Activated T-helper 2 cell treated with anti-CD3 and anti-CD28 coated beads, Interferon-gamma antibody, Interleukin-2, Interleukin-4, amounts not matched to agents 10 μg/mL and 5 μg/mL and 100 μg/mL, durations not matched to agents 14 hours and 24 hours and 36 hours (primary cell): Measurements from ENCODE around the gene PDSS1. TPM values are rescaled to one million over a fixed set of nuclear protein-coding genes. Genes with fewer than 3 reads are reported as not detected.
A peak's percentile ranks its signal among the peaks of the same experiment; 100 is the strongest.
"Not testable (repeated sequence)": the region's sequence is repeated elsewhere in the genome, so short reads cannot be mapped to it uniquely, and the experiment has no call there.

Experiments
- DNase-seq: peaks from one replicate; pipeline ENCODE4 v3.0.0; 2021; ENCODE audit warnings: low spot score
- H3K27ac Mint-ChIP-seq: one replicate; pipeline ENCODE4 v1.8.0; 2021; ENCODE audit warnings: mixed read lengths
- H3K27me3 Mint-ChIP-seq: one replicate; pipeline ENCODE4 v1.8.0; 2021; ENCODE audit warnings: low read depth, mixed read lengths
- H3K36me3 Mint-ChIP-seq: one replicate; pipeline ENCODE4 v1.8.0; 2021; ENCODE audit warnings: low read depth, mixed read lengths
- H3K4me1 Mint-ChIP-seq: one replicate; pipeline ENCODE4 v1.8.0; 2021; ENCODE audit warnings: low read depth, mixed read lengths
- H3K4me3 Mint-ChIP-seq: one replicate; pipeline ENCODE4 v1.8.0; 2021; ENCODE audit warnings: low read depth, mild to moderate bottlenecking, moderate library complexity, mixed read lengths
- H3K9me3 Mint-ChIP-seq: one replicate; pipeline ENCODE4 v1.8.0; 2021; ENCODE audit warnings: mixed read lengths
- intact Hi-C: fragments of 100-400 bp; cut with micrococcal nuclease; formaldehyde crosslinking; loops from one replicate; pipeline ENCODE4 v1.15.1; 2023
- total RNA-seq: library from RNA; stranded (reverse); gene quantifications from 2 replicates; pipeline ENCODE4 v1.2.3, GENCODE V29; 2022

PDSS1 gene
- 27.9 and 32.3 TPM in 2 replicates for total RNA-seq

GRCh38 chr10:26697163-26697921, at the start of gene PDSS1:
Gene PDSS1, plus strand, starts transcription at chr10:26697701. Its CDS starts 11 bp downstream, at chr10:26697712.
- peak within 1 kb of the TSS; percentile 92 for H3K27ac Mint-ChIP-seq
- no peaks in the 10 kb centered on the region for H3K9me3 Mint-ChIP-seq
- peaks cover 30% of the 10 kb centered on the region for H3K4me1 Mint-ChIP-seq
- DNase-seq: peak; percentile 64
- peaks cover 38% of the 10 kb centered on the region for H3K36me3 Mint-ChIP-seq
- no peaks in the 10 kb centered on the region for H3K27me3 Mint-ChIP-seq
- peak within 1 kb of the TSS; percentile 99 for H3K4me3 Mint-ChIP-seq
- intact Hi-C loops: loop anchor here (1.0 to 10.0 kb wide), 7 partner anchors 40 to 547 kb away; partner anchors contain the start of genes ACBD5, APBB1IP and MASTL

- H3K27me3 Mint-ChIP-seq, H3K27ac Mint-ChIP-seq, intact Hi-C loops, H3K36me3 Mint-ChIP-seq, H3K4me1 Mint-ChIP-seq, H3K4me3 Mint-ChIP-seq, DNase-seq, H3K9me3 Mint-ChIP-seq: not testable (repeated sequence)
These were observed 49.3 kb upstream of the PDSS1 start for GRCh38 chr10:26648245-26648636.

- no peaks in the 10 kb centered on the region for H3K36me3 Mint-ChIP-seq
- no peaks in the 10 kb centered on the region for H3K4me1 Mint-ChIP-seq
- H3K27me3 Mint-ChIP-seq: no peaks in the 10 kb centered on the region
- intact Hi-C loops: no loop called here
- no peak overlapping the region for H3K27ac Mint-ChIP-seq
- H3K4me3 Mint-ChIP-seq: no peak overlapping the region
- no peaks in the 10 kb centered on the region for H3K9me3 Mint-ChIP-seq
- no peak for DNase-seq
These were observed 47.1 kb upstream of the PDSS1 start for GRCh38 chr10:26650406-26650805.

- intact Hi-C loops, H3K9me3 Mint-ChIP-seq, H3K27ac Mint-ChIP-seq, H3K4me1 Mint-ChIP-seq, H3K4me3 Mint-ChIP-seq, H3K36me3 Mint-ChIP-seq, H3K27me3 Mint-ChIP-seq, DNase-seq: not testable (repeated sequence)
These were observed 46.0 kb upstream of the PDSS1 start for GRCh38 chr10:26651476-26651875.

- intact Hi-C loops: no loop called here
- Mint-ChIP-seq H3K9me3 (no peaks in the 10 kb centered on the region), H3K4me3 (no peak overlapping the region), H3K36me3 (no peaks in the 10 kb centered on the region), H3K4me1 (no peaks in the 10 kb centered on the region), H3K27me3 (peaks cover 3% of the 10 kb centered on the region), H3K27ac (no peak overlapping the region)
- no peak for DNase-seq
These were observed 44.5 kb upstream of the PDSS1 start for GRCh38 chr10:26653004-26653403.

GRCh38 chr10:26655746-26656145, 41.8 kb upstream of the PDSS1 start:
- no peak overlapping the region for H3K4me3 Mint-ChIP-seq
- no peak for DNase-seq
- no peaks in the 10 kb centered on the region for H3K9me3 Mint-ChIP-seq
- peaks cover 11% of the 10 kb centered on the region for H3K27me3 Mint-ChIP-seq
- no peaks in the 10 kb centered on the region for H3K36me3 Mint-ChIP-seq
- intact Hi-C loops: no loop called here
- no peak overlapping the region for H3K27ac Mint-ChIP-seq
- no peaks in the 10 kb centered on the region for H3K4me1 Mint-ChIP-seq

GRCh38 chr10:26662864-26663263, 34.6 kb upstream of the PDSS1 start:
- DNase-seq: no peak
- Mint-ChIP-seq H3K4me1 (no peaks in the 10 kb centered on the region), H3K9me3 (peaks cover 3% of the 10 kb centered on the region), H3K27ac (no peak overlapping the region), H3K4me3 (no peak overlapping the region), H3K36me3 (no peaks in the 10 kb centered on the region), H3K27me3 (peaks cover 13% of the 10 kb centered on the region)
- intact Hi-C loops: no loop called here

- intact Hi-C loops: no loop called here
- no peaks in the 10 kb centered on the region for H3K4me1 Mint-ChIP-seq
- H3K36me3 Mint-ChIP-seq: no peaks in the 10 kb centered on the region
- H3K9me3 Mint-ChIP-seq: peaks cover 3% of the 10 kb centered on the region
- peaks cover 5% of the 10 kb centered on the region for H3K27me3 Mint-ChIP-seq
- H3K27ac Mint-ChIP-seq: no peak overlapping the region
- DNase-seq: no peak
- H3K4me3 Mint-ChIP-seq: no peak overlapping the region
These were observed 32.1 kb upstream of the PDSS1 start for GRCh38 chr10:26665080-26666048.

- intact Hi-C loops: no loop called here
- Mint-ChIP-seq H3K27me3 (peaks cover 5% of the 10 kb centered on the region), H3K27ac (no peak overlapping the region), H3K4me3 (no peak overlapping the region), H3K36me3 (no peaks in the 10 kb centered on the region), H3K9me3 (no peaks in the 10 kb centered on the region), H3K4me1 (no peaks in the 10 kb centered on the region)
- no peak for DNase-seq
These were observed 21.6 kb upstream of the PDSS1 start for GRCh38 chr10:26675873-26676257.

- H3K9me3 Mint-ChIP-seq: no peaks in the 10 kb centered on the region
These were observed 17.9 kb upstream of the PDSS1 start for GRCh38 chr10:26679588-26679987.

GRCh38 chr10:26681076-26681475, 16.4 kb upstream of the PDSS1 start:
- no peaks in the 10 kb centered on the region for H3K9me3 Mint-ChIP-seq
- DNase-seq: no peak
- H3K27ac Mint-ChIP-seq: no peak overlapping the region
- no peaks in the 10 kb centered on the region for H3K36me3 Mint-ChIP-seq
- peaks cover 5% of the 10 kb centered on the region for H3K4me1 Mint-ChIP-seq
- peaks cover 5% of the 10 kb centered on the region for H3K27me3 Mint-ChIP-seq
- intact Hi-C loops: no loop called here
- no peak overlapping the region for H3K4me3 Mint-ChIP-seq

More at GRCh38 chr10:26679588-26679987, 17.9 kb upstream of the PDSS1 start:
- intact Hi-C loops: no loop called here
- Mint-ChIP-seq H3K27me3 (peaks cover 3% of the 10 kb centered on the region), H3K27ac (no peak overlapping the region), H3K4me1 (peaks cover 2% of the 10 kb centered on the region), H3K4me3 (no peak overlapping the region), H3K36me3 (no peaks in the 10 kb centered on the region)
- DNase-seq: no peak

GRCh38 chr10:26681971-26682370, 15.5 kb upstream of the PDSS1 start:
- intact Hi-C loops: not testable (repeated sequence)

GRCh38 chr10:26682931-26683330, 14.6 kb upstream of the PDSS1 start:
- intact Hi-C loops: no loop called here
- no peak for DNase-seq
- Mint-ChIP-seq H3K27ac (no peak overlapping the region), H3K9me3 (no peaks in the 10 kb centered on the region), H3K27me3 (peaks cover 7% of the 10 kb centered on the region), H3K36me3 (no peaks in the 10 kb centered on the region), H3K4me3 (no peak overlapping the region), H3K4me1 (peaks cover 5% of the 10 kb centered on the region)

More at GRCh38 chr10:26681971-26682370, 15.5 kb upstream of the PDSS1 start:
- H3K4me3 Mint-ChIP-seq, H3K27me3 Mint-ChIP-seq, H3K27ac Mint-ChIP-seq, H3K9me3 Mint-ChIP-seq, H3K36me3 Mint-ChIP-seq, DNase-seq, H3K4me1 Mint-ChIP-seq: not testable (repeated sequence)
